PFSK-1 (cell line): Measurements from ENCODE around the gene BTN1A1.

Source experiments
- FOXP2 ChIP-seq: optimal IDR thresholded peaks from 2 replicates; pipeline ENCODE3; 2011; ENCODE audit warnings: borderline replicate concordance, control low read depth, inconsistent platforms; ENCODE audit not compliant: insufficient read depth; ENCODE audit errors: extremely low read length, extremely low read depth
- POLR2AphosphoS5 ChIP-seq: IDR thresholded peaks from 2 replicates; pipeline ENCODE4 v1.6.1; 2012; ENCODE audit warnings: low read depth, mild to moderate bottlenecking, control low read depth, low read length, moderate library complexity
- SIN3A ChIP-seq: IDR thresholded peaks from 2 replicates; pipeline ENCODE4 v1.6.1; 2012; ENCODE audit warnings: mild to moderate bottlenecking, low read length, moderate library complexity, borderline replicate concordance; ENCODE audit not compliant: insufficient read depth

GRCh38 chr6:26478100-26478984 is 21.8 kb upstream of the BTN1A1 start:
- TF ChIP-seq POLR2AphosphoS5 (no peak), SIN3A (no peak), FOXP2 (no peak)
